HepG2 (cell line): ENCODE measurements around the gene KIRREL3. TPM values are rescaled to one million over a fixed set of nuclear protein-coding genes. Genes with fewer than 3 reads are reported as not detected.

Experiments used
- ATF7 ChIP-seq, 2 experiments: fragments of 450-650 bp in 1 of 2; sonication (generic) in 1 of 2; formaldehyde crosslinking in 1 of 2; IDR thresholded peaks; 2 replicates each; pipeline versions ENCODE4 v1.4.0 to v1.6.1; 2016 to 2020; ENCODE audit warnings: antibody characterized with exemption in 1 of 2, mild to moderate bottlenecking in 1 of 2, missing genetic modification reagents in 1 of 2
- HNF1B ChIP-seq: sonication (generic); formaldehyde crosslinking; IDR thresholded peaks from 2 replicates; pipeline ENCODE4 v1.5.1; 2020; ENCODE audit warnings: mild to moderate bottlenecking, moderate library complexity, missing genetic modification reagents
- HNRNPK ChIP-seq: fragments of 200-400 bp; formaldehyde crosslinking; IDR thresholded peaks from 2 replicates; pipeline ENCODE4 v1.6.1; 2018; ENCODE audit warnings: low read length, low read depth, moderate library complexity, mild to moderate bottlenecking; ENCODE audit not compliant: poor library complexity, severe bottlenecking
- HOXA3 ChIP-seq: sonication (generic); formaldehyde crosslinking; IDR thresholded peaks from 2 replicates; pipeline ENCODE4 v1.5.0; 2020; ENCODE audit warnings: missing genetic modification reagents
- KIAA2018 ChIP-seq: sonication (generic); formaldehyde crosslinking; IDR thresholded peaks from 2 replicates; pipeline ENCODE4 v1.5.0; 2020; ENCODE audit warnings: mild to moderate bottlenecking, missing genetic modification reagents, borderline replicate concordance
- NFIC ChIP-seq: IDR thresholded peaks from 2 replicates; pipeline ENCODE4 v1.6.1; 2012; ENCODE audit warnings: mild to moderate bottlenecking, low read length, inconsistent platforms
- STAG1 ChIP-seq: sonication (generic); formaldehyde crosslinking; IDR thresholded peaks from 2 replicates; pipeline ENCODE4 v1.4.0; 2020; ENCODE audit warnings: missing genetic modification reagents
- YEATS4 ChIP-seq: sonication (generic); formaldehyde crosslinking; IDR thresholded peaks from 2 replicates; pipeline ENCODE4 v1.4.0; 2020; ENCODE audit warnings: missing genetic modification reagents, borderline replicate concordance
- ZFY ChIP-seq: sonication (generic); formaldehyde crosslinking; IDR thresholded peaks from 2 replicates; pipeline ENCODE4 v1.4.0; 2020; ENCODE audit warnings: missing genetic modification reagents
- ZMYM4 ChIP-seq: sonication (generic); formaldehyde crosslinking; IDR thresholded peaks from 2 replicates; pipeline ENCODE4 v1.8.1; 2023; ENCODE audit warnings: mild to moderate bottlenecking, missing genetic modification reagents
- ZNF224 ChIP-seq: sonication (generic); formaldehyde crosslinking; IDR thresholded peaks from 2 replicates; pipeline ENCODE4 v1.5.0; 2020; ENCODE audit warnings: mild to moderate bottlenecking, missing genetic modification reagents
- ZNF557 ChIP-seq: sonication (generic); formaldehyde crosslinking; IDR thresholded peaks from 2 replicates; pipeline ENCODE4 v1.4.0; 2020; ENCODE audit warnings: missing genetic modification reagents
- ZNF574 ChIP-seq: sonication (generic); formaldehyde crosslinking; IDR thresholded peaks from 2 replicates; pipeline ENCODE4 v1.4.0; 2020; ENCODE audit warnings: missing genetic modification reagents
- polyA plus RNA-seq, 8 experiments: library from polyadenylated mRNA; depleted of rRNA in 3 of 8; stranded (reverse) in 7 of 8; unstranded in 1 of 8; fragments of >200 nt; fragmentation: Illumina TruSeq in 4 of 8; extraction: Trizol in 4 of 8; gene quantifications; 2 replicates each; pipeline versions ENCODE4 v1.2.1 to v1.2.3, GENCODE V29; 2011 to 2016; ENCODE audit warnings: low read depth in 4 of 8, missing spikeins in 1 of 8, mixed read lengths in 1 of 8; ENCODE audit not compliant: insufficient read depth in 1 of 8
- total RNA-seq, 5 experiments: library from RNA; depleted of rRNA; stranded (reverse); fragments of >200 nt; fragmentation: Illumina TruSeq; extraction: Trizol; gene quantifications; 2 replicates each; pipeline ENCODE4 v1.2.3, GENCODE V29; 2016; ENCODE audit warnings: low read depth in 1 of 5

The KIRREL3 gene
- total and polyA plus RNA-seq, 2 of the 13 experiments (the other 11 are each of a cell fraction or from before 2014, with no cell fraction given) = not detected

GRCh38 chr11:126480410-126481302 lies 519.9 kb downstream of the KIRREL3 start (continued):
- TF ChIP-seq KIAA2018 (CRISPR knock-in tag) (no peak), HNRNPK (no peak), YEATS4 (CRISPR knock-in tag) (0 out of 2 replicates have a peak, but pooled peaks have one; percentile 35), HNF1B (CRISPR knock-in tag) (peak; percentile 32; the same call in 1 of the 2 replicates), ZFY (CRISPR knock-in tag) (peak; percentile 46), NFIC (no peak), ZNF574 (CRISPR knock-in tag) (peak; percentile 41; the same call in 1 of the 2 replicates), STAG1 (CRISPR knock-in tag) (peak; percentile 65), ZNF224 (CRISPR knock-in tag) (no peak), ZMYM4 (peak; percentile 48), ATF7 (IDR thresholded peaks at IDR 0.05) (no peak), ATF7 (CRISPR knock-in tag; IDR thresholded peaks at IDR 0.05) (no peak), ZNF557 (no peak), HOXA3 (no peak)
